G401.6 (cell line): ENCODE measurements around the gene PGAP3.
A peak's percentile ranks its signal among the peaks of the same experiment; 100 is the strongest.

Source experiments
- FAIRE-seq: peaks from 2 replicates; lab custom pipeline; 2012; peaks lifted over from hg19 to GRCh38; lab: Jason Lieb, UNC

Gene PGAP3

DNA sequence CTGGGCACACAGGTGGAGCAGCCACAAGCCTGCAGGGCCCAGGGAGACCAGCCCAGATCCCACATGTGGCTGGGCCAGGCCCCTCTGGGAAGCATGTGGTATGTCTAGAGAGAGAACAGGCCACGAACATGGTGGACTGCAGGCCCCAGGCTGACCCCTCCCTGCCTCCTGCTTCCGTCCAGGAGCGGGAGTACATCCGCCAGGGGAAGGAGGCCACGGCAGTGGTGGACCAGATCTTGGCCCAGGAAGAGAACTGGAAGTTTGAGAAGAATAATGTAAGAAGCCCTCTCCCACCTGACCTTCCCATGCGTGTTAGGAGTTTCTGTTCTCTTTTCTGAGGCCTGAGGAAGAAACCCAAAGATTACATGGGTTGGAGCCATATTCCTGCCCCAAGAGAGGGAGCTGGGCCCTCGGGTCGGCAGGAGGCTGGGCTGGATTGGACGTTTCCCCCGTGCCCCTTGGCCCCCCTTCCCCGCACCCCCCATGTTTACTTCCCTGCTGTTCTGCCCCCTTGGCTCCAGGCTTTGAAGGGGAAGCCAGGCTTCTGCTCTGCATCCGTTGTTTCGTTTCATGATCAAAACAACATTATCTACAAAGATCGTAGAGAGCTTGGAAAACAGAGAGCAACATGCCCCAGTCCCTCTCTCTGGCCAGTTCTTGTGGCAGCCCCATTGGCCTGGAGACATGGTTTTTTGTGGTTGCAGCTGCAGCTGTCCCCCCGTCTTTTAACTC lies 28.4 kb downstream of the PGAP3 start:
- FAIRE-seq, result no peak

DNA sequence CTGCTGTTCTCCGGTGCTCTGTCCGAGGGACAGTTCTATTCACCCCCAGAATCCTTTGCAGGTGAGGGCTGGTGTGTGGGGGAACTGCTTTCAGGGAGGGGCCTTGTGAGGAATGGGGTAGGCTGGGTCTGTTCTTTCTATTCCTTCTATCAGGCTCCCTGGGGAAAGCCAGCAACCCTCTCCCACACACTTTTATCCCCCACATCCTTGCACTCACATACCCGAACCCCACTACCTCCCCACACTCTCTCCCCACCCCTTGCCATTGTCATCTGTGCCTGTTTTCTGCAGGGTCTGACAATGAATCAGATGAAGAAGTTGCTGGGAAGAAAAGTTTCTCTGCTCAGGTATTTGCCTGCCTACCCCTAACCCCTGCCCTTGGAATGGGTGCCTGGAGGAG lies 29.1 kb downstream of the PGAP3 start:
- no peak for FAIRE-seq

DNA sequence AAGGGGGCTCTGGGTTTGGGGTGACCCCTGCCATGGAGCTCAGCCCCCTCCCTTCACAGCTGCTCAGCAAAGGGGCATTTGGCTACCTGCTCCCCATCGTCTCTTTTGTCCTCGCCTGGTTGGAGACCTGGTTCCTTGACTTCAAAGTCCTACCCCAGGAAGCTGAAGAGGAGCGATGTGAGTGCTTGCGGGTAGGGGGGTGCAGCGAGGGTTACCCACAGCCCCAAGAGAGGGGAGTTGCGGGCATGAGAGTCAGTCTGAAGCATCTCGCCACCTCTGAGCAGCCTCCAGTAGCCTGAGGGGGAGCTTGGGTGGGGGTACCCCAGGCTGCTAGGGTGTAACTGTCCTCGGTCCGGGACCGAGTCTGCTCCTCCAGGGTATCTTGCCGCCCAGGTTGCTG lies 29.5 kb downstream of the PGAP3 start:
- FAIRE-seq, result no peak

DNA sequence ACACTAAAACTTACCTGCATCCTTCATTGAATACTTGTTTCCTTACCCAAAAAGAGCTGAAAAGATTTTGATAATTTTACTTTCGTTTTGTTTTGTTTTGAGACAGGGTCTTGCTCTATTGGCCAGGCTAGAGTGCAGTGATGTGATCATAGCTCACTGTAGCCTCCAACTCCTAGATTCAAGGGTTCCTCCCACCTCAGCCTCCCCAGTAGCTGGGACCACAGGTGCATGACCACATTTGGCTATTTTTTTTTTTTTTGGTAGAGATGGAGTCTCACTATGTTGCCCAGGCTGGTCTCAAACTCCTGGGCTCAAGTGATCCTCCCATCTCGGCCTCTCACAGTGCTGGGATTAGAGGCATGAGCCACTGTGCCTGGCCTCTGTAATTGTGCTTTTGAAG lies 32.8 kb downstream of the PGAP3 start:
- no peak for FAIRE-seq

DNA sequence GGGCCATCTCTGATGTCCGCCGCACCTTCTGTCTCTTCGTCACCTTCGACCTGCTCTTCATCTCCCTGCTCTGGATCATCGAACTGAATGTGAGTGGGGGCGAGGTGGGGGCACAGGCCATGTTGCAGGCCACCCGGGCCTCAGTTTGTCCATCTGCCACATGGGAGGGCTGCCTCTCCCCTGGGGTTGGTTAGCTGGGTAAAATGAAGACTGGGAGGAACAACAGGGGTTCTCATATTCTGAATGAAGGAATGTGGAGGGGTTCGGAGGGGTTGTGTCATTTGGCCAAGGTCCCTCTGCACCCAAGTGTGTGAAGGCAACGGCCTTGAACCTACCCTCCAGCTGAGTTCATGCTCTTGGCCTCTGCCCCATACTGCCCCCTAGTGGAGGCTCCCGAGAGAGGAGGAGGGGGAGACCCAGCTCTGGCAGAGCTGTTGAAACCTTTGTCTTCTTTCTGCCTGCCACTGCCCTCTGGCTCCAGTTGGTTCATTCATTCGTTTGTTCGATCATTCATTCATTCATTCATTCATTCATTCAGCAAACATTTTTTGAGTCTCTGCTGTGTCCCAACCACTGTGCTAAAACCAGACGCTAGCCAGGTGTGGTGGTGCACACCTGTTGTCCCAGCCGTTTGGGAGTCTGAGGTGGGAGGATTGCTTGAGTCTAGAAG lies 34.1 kb downstream of the PGAP3 start:
- no peak for FAIRE-seq

DNA sequence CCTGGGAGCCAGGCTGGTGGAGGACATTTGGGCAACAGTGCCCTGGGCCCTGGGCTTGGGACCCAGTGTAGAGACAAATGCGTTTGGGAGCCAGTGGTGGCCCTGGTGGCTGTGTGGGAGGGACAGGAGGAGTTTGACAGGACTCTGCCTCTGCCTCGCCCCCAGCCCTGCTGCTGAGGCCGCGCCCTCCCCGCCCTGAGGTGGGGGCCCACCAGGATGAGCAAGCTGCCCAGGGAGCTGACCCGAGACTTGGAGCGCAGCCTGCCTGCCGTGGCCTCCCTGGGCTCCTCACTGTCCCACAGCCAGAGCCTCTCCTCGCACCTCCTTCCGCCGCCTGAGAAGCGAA lies 34.6 kb downstream of the PGAP3 start:
- no peak for FAIRE-seq

DNA sequence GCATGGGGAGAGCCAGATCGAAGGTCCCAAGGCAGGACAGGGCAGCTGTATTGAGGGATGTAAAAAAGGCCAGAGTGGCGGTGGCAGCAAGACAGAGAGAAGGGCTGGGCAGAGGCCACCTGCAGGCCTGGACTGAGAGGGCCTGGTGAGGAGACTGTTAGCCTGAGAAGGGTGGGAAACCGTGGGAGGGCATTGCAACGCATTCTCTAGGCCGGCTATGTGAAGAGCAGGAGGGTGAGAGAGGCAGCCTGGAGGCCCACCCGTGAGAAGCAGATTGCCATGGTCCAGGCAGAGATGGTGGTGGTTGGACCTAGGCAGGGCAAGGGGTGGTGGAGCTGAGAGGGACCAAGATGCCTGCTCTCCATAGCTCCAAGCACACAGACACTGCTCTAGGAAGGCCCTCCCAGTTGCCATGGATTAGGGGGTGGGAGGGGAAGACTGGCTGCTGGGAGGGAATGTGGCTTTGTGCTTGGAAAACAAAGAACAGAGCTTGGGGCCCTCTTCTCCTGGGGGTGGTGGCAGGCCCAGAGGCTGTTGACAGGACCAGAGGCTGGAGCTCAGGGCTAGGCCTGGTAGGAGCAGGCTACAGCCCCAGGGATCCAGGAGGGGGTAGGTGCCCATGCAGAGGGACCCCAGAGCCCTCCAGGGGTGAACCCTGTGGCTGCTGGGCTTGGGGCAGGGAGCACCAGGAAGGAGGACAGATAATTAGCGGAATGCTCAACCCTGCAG lies 35.1 kb downstream of the PGAP3 start:
- peak; percentile 39 for FAIRE-seq

DNA sequence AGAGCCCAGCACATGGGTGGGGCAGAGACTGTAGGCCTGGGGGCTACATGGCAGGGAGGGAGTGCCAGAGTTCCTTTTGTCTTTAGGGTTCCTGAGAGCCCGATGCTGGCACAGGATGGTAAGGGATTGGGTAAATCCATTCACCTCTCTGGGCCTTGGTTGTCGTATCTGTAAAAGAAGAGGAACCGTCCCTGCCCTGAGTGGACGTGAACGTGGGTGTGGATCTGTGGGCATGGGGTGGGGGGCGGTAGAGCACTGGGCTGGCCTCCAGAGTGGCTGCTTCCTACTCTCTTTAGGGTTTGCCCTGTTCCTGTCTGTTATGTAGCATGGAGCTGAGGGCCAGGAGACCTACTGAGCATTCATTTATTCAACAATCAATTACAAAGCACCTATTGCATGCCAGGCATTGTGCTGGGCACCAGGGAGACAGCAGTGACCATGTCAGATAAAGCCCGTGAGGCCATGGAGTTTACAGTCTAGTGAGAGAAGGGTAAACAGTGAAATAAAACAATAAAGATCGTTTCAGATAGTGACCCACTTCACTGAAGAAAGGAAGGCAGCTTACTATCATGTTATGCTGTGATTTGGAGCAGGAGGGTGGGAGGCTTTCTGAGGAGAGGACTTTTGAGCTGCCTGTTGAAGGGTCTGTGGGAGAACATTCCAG lies 35.8 kb downstream of the PGAP3 start:
- no peak for FAIRE-seq

DNA sequence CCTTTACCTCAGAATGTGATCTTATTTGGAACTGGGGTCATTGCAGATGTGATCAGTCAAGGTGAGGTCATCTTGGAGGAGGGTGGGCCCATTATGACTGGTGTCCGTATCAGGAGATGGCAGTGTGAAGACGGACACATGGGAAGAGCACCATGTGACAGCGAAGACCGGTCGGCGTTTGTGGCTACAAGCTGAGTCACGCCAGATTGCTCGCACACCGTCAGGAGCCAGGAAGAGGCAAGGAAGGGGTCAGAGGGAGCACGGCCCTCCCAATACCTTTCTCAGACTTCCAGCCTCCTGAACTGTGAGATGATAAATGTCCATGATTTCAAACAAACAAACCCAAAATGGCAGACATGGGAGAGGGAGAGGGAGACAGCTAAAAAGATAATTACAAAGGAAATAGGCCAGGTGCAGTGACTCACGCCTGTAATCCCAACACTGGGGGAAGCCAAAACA lies 37.7 kb downstream of the PGAP3 start:
- FAIRE-seq, result no peak

DNA sequence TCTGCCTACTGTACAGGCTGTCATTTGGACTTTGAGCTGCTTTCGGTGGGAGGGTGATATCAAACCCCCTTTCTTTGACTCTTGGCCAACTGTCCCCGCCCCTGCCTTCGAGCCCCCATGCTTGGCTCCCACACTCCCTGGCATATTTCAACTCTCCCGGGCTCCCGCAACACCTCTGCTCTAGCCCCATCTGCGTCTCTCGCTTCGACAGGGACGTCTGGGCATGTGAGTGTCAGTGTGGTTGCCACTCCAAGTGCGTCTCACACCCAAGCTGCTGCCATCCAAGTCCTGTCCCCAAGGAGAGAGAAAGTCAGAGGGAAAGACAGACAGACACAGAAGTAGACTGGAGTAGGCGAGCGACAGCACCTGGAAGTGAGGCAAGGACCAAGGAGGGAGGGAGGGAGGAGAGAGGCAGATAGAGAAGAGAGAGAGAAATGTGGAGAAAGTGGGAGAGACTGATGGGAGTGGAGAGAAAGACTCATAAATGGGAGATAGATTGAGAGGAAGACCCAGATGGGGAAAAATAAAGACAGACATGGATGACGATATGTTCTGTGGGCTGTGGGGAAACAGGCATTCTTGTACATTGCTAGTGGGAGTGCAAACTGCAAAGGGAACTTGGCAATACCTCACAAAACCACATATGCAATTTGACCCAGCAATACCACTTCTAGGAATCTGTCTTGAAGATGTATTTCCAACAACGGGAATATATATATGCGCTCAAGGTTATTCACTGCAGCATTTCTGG lies 39.1 kb downstream of the PGAP3 start:
- FAIRE-seq, result no peak

DNA sequence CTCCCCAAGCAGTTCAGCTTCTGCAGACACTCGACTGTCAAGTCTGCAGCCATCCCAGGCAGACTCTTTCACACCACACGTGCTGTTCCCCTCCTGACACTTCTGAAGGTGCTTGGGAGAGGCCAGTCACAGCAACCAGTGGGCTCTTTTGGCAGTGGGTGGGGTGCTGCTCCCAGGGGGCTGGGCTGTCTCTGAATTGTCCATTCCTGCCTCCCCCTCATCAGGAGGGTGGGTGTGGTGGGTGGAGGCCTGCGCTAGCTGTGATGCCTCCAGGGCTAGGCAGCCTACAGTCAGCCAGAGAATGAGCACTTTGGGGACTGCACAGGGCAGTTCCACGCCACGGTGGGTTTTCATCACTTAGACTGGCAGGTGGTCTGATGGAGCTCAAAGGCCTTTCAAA lies 40.6 kb downstream of the PGAP3 start:
- no peak for FAIRE-seq

DNA sequence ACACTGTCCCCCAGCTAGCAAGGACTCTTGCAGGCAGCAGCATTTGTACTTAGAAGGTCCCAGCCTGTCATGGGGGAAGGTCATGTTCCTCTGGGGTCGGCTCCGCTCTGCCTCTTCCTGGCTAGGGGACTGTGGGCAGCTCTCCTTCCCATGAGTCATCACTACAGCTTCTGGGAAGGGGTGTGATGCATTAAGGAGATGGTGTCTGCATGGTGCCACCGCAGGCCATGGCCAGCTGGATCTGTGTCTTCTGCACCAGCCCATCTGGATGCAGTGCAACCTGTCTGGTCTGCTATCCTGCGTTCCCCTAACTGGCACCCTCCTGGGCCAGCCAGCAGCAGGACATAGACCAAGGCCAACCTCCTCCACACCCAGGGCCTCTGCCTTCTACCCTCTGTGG lies 44.6 kb downstream of the PGAP3 start:
- FAIRE-seq, result no peak

DNA sequence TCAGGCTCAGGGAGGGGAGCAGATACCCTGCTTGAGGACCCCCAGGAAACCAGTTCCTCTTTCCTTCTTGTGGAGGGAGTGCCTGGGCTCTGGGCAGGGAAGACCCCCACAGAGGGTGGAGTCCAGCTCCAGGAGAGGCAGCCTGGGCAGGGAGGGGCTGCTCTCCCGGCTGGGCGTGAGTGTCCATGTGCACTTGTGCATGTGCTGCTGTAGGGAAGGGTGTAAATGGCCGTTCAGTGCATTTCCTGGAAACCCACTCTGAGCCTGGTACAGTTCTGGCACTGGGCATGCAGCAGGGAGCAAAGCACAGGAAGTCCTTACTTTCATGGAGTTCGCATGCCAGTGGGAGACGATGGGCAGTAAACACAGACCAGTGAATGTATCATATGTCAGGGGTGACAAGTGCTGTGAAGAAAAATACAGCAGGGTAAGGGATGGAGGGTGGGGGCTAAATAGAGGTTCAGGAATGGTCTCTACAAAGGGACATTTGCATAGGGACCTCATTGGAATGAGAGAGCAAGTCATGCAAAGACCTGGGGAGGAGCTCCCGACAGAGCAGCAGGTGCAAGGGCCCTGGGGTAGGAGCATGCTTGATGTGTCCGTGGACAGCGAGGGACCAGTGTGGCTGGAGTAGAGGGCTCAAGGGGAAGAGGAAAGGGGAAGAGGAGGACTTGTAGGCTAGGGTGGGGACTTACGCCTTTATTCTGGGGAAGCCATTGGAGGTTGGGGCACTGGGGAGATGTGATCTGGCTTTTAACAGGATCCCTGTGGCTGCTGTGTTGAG lies 45.4 kb downstream of the PGAP3 start:
- FAIRE-seq, result no peak

DNA sequence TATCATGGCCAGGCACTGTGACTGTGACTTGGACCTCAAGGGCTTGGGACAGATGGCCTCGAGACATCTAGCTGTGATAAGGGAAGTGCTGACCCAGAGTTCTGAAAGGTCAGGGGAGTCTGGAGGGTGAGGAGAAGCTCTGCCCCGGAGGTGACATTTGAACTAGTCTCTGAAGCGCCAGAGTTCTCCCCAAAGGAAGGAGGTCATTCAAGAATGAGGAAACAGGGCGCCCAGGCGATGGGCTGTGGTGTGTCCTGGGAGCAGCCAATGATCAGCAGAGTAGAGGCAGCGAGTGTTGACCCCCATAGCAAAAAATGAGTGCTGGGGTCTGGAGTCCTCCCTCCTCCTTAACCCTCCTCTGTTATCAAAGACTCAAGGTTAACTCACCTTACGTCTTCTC lies 46.0 kb downstream of the PGAP3 start:
- FAIRE-seq, result no peak

DNA sequence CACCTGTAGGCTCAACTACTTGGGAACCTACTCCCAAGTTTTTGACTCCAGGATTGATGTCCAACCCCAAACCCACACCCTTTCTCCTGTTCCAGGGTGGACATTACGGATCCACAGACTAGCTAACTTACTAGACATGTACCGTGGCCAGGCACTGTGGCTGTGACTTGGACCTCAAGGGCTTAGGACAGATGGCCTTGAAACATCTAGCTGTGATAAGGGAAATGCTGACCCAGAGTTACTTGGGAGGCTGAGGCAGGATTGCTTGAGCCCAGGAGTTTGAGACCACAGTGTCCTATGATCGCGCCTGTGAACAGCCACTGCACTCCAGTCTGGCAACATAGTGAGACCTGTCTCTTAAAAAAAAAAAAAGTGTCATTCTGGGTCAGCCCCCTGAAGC lies 46.8 kb downstream of the PGAP3 start:
- no peak for FAIRE-seq

DNA sequence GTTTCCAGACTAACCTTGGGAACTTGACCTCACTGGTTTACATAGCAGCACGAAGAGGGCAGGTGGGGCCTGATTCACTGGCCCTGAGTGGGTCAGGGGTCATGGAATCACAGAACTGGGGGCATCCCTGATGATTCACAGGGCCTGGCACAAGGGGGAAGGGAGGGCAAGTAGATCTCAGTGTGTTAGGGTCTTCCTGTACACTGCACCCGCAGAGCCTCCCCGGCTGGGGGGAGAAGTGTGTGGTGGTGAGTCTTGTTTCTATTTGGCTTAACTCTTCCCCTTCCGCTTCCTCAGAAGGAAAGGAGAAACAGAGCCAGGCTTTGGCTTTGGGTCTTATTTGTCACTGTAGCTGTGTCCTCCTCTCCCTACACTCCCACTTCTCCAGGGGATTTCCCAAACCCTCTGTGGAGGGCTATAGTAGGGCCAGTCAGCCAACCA lies 47.2 kb downstream of the PGAP3 start:
- no peak for FAIRE-seq

DNA sequence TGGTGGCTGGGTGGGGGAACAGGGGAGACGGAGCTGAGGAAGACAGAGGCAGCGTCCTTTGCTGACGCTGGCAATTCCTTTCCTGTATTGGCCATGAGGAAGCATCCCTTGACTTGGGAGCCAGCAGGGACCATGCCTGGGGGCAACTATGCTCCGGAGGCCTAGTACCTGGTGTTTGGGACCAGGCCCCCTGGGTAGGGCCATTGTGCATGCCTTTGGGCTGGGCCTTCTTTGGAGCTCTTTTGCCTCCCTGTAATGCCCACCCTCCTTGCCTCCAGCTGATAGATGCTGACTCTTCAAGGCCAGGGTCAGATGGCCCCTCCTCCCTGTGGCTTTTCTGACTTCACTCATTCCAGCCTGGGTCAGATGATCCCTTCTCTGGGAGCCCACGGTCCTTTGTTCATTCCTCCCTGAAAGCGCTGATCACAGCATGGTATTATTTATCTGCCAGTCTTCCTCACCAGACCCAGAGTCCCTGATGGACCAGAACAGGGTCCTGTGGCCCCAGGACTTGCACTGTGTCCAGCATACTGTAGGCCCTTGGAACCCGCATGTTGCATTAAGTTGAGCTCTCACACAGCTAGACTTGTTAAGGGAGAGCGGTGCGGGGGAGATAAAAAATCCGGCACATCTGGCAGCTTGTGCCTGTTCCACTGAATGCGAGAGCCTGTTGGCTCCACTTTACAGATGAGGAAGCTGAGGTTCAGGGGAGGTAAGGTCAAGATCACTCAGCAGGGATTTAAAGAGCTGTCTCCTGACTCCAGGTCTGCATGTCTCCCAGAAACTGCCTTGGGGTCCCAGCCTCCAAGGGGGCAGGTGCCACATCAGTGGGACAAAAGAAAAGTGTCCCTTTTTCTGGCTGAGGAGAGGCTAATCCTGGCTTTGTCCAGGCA lies 48.0 kb downstream of the PGAP3 start:
- FAIRE-seq, result no peak

DNA sequence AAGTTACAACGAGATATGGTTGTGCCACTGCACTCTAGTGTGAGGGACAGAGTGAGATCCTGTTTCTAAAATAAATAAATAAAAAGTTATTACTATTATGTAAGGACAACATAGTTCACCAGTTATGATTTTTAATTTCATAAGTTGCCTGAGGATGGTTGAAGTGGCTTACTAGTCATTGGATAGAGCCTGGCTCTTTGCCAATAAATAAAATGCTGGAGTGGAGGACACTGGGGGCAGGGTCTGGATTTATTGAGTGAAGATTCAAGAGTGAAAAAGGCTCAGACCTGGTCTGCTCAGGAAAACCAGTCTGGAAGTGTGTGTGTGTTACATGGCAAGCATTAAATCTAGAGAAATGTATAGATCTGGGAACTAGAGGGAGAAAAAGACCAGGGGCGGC lies 48.8 kb downstream of the PGAP3 start:
- no peak for FAIRE-seq

DNA sequence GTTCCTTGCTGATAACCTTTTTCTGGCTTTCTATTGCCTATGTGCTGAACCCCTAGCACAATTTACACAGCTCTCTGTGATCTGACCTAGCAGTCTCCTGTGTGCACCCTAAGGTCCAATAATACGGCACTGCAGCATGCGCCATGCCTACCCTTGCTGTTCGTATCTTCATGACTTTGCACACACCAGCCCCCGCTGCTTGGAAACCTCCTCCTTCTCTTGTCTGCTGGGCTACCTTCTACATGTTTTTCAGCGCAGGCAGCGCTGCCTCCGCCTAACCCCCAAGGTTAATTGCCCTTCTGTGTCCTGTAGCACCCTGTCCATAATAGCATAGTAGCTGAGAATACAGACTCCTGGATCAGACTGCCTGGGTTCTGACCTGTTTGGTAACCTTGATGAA lies 49.5 kb downstream of the PGAP3 start:
- no peak for FAIRE-seq
